PFSK-1 (cell line): Measurements from ENCODE around the gene LRBA.

ENCODE experiments used
- POLR2AphosphoS5 ChIP-seq: IDR thresholded peaks from 2 replicates; pipeline ENCODE4 v1.6.1; 2012; ENCODE audit warnings: low read depth, mild to moderate bottlenecking, control low read depth, low read length, moderate library complexity
- SIN3A ChIP-seq: IDR thresholded peaks from 2 replicates; pipeline ENCODE4 v1.6.1; 2012; ENCODE audit warnings: mild to moderate bottlenecking, low read length, moderate library complexity, borderline replicate concordance; ENCODE audit not compliant: insufficient read depth
- TAF1 ChIP-seq: IDR thresholded peaks from 2 replicates; pipeline ENCODE4 v1.6.1; 2012; ENCODE audit warnings: low read length, control low read depth, borderline replicate concordance; ENCODE audit not compliant: insufficient read depth
- TF ChIP-seq, protein P1 (sequence below), 2 experiments: IDR thresholded peaks; 2 replicates each; pipeline versions ENCODE4 v1.6.1 to v1.8.0; 2011 to 2012; ENCODE audit warnings: low read depth in 2 of 2, low read length in 2 of 2, control low read depth in 1 of 2, inconsistent platforms in 1 of 2, mild to moderate bottlenecking in 1 of 2, moderate library complexity in 1 of 2; ENCODE audit not compliant: insufficient read depth in 1 of 2

GRCh38 chr4:150896497-150896896, 118.6 kb downstream of the LRBA start:
- TF ChIP-seq POLR2AphosphoS5 = no peak
- TF ChIP-seq TAF1 = no peak
- TF ChIP-seq SIN3A = no peak
- TF ChIP-seq, protein P1, sequence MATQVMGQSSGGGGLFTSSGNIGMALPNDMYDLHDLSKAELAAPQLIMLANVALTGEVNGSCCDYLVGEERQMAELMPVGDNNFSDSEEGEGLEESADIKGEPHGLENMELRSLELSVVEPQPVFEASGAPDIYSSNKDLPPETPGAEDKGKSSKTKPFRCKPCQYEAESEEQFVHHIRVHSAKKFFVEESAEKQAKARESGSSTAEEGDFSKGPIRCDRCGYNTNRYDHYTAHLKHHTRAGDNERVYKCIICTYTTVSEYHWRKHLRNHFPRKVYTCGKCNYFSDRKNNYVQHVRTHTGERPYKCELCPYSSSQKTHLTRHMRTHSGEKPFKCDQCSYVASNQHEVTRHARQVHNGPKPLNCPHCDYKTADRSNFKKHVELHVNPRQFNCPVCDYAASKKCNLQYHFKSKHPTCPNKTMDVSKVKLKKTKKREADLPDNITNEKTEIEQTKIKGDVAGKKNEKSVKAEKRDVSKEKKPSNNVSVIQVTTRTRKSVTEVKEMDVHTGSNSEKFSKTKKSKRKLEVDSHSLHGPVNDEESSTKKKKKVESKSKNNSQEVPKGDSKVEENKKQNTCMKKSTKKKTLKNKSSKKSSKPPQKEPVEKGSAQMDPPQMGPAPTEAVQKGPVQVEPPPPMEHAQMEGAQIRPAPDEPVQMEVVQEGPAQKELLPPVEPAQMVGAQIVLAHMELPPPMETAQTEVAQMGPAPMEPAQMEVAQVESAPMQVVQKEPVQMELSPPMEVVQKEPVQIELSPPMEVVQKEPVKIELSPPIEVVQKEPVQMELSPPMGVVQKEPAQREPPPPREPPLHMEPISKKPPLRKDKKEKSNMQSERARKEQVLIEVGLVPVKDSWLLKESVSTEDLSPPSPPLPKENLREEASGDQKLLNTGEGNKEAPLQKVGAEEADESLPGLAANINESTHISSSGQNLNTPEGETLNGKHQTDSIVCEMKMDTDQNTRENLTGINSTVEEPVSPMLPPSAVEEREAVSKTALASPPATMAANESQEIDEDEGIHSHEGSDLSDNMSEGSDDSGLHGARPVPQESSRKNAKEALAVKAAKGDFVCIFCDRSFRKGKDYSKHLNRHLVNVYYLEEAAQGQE (IDR thresholded peaks at IDR 0.05; ENCODE audit: insufficient read depth in 1 of 2, low read depth in 2 of 2, low read length in 2 of 2) = no peak
